Measurements from ENCODE around the gene LOC101059915.
"Not testable (repeated sequence)": the region's sequence is repeated elsewhere in the genome, so short reads cannot be mapped to it uniquely, and the experiment has no call there.

LOC101059915 gene

DNA sequence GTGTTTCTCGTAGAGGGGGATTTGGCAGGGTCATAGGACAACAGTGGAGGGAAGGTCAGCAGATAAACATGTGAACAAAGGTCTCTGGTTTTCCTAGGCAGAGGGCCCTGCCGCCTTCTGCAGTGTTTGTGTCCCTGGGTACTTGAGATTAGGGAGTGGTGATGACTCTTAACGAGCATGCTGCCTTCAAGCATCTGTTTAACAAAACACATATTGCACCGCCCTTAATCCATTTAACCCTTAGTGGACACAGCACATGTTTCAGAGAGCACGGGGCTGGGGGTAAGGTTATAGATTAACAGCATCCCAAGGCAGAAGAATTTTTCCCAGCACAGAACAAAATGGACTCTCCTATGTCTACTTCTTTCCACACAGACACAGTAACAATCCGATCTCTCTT lies 22.9 kb upstream of the LOC101059915 start:
- DNase-seq = not testable (repeated sequence)

DNA sequence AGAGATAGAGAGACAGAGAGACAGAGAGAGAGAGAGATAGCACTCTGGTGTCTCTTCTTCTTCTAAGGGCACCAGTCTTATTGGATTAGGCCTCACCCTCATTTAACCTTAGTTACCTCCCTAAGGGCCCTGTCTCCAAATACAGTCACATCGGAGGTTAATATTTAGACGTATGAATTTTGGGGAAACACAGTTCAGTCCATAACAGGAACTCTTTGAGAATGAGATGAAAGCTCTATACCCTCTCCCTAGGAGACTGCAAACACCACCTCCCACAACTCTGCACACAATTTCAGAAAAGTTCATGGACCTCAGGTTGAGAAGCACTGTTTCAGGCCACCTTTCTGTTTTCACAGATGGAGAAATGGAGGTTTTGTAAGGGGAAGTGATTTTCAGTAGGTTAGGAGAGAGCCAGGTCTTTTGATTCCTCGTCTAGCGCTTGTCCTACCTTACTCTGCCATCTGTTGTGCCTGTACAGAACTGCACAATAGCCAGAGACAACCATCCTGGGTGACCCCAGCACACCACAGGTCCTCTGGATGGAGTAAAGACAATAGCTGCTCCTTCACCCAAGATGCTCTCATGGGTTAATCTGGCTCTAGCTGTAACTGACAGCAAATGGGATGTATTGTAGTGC lies 16.9 kb upstream of the LOC101059915 start:
- DNase-seq = no peak

DNA sequence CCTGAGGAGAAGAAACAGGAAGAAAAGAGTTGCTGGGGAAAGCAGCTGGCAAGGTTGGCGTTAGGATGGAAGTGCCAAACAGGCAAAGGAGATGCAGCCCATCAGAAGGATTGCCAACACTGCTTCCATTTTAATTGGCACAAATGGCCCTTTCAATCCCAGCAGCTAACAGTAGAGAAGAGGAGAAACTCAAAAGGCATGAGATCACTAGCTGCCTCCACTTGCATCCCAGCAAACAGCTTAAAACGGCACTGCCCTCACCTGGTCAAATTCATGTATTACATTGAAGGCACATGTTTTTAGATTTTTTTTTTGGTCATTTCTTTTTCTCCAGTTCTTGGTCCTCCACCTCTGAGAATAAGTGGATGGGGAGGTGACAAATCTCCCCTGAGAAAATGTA lies 14.9 kb upstream of the LOC101059915 start:
- DNase-seq = no peak

DNA sequence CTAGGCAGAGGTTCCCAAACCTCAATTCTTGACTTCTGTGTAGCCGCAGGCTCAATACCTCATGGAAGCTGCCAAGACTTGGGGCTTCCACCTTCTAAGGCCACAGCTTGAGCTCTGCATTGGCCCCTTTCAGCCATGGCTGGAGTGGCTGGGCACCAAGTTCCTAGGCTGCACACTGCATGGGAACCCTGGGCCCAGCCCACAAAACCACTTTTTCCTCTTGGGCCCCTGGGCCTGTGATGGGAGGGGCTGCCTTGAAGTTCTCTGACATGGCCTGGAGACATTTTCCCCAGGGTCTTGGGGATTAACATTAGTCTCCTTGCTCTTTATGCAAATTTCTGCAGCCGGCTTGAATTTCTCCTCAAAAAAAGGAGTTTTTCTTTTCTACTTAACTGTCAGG lies 14.0 kb upstream of the LOC101059915 start:
- DNase-seq = no peak

DNA sequence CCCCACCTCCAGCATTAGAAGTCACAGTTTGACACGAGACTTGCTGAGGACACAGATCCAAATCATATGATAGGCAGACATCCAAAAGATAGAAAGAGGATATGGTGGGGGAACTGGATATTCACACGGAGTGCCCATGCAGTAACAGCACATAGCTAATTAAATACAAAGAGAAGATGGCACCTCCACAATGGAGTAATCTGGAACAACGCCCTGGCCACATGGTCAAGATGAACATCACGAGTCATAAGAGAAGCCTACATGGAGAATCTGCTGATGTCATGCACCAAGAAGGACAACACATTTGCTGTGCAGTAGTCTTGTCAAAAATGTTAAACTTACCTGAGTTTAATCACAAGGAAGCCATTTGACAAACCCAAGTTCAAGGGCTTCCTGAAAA lies 10.1 kb upstream of the LOC101059915 start:
- DNase-seq = no peak

DNA sequence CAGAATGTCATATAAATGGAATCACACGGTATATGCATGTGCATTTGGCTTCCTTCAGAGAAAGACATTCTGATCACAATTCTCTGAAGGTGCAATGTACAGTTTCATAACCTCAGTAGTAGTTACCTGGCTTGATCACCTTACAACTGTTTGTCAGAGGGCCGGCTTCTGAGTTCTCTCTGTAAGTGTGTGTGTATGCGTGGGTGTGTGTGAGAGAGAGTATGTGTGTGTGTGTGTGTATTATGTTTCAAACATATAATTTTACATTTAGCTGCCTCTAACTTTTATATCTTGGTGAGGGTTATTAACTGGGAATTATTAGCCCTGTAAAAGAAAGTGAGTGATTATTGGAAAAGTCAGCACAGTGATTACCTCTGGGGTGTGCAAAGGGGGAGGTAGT lies 8.0 kb upstream of the LOC101059915 start:
- DNase-seq = no peak

DNA sequence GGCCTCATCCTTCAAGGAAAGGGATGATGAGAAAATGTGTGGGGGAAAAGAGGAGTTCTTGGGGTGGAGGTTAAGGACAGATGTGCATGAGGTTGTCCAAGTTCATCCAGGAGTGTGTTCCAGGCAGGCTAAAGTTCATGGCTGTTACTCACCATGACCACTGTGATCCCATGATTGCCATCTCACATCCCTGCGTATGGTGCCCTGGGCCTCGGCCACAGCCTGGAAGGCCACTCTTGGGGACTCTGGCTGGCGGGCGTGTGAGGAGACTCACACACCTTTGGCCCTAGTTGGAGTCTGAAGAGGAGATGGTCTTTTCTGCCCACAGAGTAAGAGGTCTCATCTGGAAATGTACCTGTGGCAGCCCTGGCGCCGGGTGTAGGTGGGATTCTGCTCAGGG lies 7.4 kb upstream of the LOC101059915 start:
- no peak for DNase-seq

DNA sequence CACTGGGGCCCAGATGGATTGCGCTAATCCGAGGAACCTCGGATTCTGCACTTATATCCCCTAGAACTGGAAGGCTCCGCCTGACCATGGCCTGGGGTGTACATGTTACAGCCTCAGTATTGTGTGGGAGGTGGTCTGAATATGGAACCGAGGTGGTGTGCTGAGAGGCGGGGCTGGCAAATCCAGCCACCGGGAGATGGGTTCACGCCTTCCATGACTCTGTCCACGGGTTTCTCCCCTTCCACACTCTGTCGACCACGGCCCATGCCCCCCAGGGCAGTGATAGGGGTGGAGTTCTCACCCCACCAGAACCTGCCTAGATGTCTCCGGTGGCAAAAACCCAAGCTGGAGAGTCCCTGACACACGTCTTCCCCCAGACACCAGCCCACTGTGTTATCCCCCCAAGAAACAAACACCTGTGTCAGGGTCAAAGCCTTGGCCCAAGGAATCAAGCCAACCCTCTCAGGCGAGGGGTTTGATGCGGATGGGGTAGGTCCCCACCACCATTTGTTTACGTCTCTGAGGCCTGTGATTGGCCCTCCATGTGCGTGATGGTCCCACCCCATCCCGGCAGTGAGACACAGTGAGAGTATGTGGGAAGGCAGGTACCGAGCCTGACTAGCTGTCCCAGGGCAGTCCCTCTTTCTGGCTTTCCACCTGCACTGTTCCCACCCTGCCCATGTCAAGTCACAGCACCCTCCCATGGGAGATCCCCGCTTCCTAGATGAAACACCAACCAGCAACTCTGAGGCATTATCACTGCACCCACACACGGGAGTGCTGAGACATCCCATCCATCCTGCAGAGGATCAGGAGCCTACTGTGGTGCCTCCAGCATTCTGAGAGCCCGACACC lies 6.6 kb upstream of the LOC101059915 start:
- no peak for DNase-seq

DNA sequence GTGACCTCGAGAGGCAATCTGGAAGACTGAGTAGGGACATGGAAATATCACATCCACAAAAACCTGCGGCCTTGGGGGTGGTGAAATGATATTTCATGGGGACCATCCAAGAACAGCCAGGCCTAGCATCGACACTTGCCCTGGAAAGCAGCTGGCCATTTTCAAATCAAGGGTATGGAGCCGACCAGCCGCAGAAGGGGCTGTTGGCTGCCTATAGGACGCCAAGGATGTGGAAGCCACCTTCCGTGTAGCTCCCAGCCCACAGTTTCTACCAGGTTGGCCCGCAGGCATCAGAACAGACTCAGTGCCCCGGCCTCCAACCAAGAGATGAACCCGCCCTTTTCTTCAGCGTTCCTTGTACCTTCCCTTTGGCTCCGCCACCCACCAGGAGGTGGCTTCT lies 5.4 kb upstream of the LOC101059915 start:
- DNase-seq = no peak

DNA sequence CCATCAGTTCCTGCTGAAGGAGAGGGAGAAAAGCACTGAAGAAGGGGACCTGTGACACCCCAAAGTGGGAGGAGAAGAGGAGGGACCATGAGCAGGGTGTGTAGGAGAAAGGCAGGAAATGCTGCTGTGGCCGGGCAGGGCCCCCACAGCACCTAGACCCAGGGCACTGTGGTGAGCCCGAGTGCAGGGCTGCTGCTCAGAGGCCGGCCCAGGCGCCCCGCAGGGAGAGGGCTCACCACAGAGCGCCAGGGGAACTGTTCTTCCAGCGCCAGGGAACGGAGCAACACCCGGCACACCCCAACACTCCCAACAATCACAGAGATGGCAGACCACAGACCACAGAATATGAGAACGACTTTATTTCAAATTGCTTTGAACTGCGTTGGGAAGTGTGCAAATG lies 4.7 kb upstream of the LOC101059915 start:
- DNase-seq = not testable (repeated sequence)

DNA sequence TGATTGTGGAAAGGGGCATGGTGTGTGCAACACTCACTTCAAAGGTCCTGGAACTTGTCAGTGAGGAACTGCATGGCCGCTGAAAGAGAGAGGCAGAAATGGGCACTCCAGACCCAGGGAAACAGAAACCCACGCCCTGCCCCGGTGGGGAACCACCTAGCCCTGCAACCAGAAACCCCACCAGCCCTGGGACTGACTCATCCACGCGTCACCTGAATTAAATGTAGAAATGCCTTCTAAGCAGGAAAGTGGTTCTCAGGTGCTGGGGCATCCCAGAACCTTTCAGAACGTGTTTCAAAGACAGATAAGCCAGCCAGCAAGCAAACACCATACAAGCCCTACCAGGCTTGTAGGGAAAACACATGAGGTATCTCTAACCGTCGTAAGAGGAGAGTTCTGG lies 4.1 kb upstream of the LOC101059915 start:
- not testable (repeated sequence) for DNase-seq

DNA sequence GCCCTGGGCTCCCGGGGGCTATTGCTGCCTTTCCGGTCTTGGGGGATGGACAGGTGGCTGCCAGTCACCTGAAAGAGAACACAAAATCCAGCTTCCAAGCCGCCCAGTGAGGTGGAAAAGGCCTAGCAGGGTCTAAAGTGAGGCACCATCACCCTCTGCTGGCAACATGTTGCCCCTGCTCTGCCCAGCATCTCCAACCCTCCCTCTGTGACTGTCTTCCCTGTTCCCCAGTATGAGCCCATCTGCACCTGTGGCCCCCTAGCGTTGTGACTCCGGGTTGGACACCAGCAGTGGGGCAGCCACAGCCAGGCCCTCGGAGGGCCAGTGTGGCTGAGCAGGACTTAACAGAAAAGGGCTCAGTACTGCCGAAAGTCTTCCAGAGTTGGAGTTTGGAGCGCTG lies 3.1 kb upstream of the LOC101059915 start:
- DNase-seq = not testable (repeated sequence)

DNA sequence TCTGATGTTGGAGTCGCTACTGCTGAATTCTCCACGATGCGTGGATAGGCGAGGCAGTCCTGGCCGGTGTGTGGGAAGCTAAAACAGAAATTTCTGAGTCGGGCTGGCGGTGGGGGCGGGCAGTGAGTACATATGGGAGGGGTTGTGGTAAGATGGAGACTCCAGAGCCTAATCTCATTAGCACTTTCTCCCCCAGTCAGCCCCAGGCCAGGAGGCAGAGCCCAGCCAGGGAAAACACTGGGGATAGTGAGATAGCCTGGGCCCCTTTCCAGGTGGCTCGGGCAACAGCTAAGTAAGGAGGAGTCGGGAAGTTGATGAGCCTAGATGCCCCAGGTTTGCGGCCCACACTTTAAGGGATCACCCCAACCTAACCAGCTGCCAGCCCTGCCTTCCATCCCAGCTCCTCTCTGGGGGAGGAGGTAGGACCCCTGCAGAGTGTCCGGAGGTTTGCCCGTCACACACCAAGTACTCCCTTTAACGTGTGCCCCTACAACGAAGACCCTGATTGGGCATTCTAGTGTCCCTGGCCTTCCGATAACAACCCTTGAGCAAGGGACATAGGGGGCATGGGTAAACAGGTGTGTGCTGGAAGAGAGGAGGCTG lies 2.4 kb upstream of the LOC101059915 start:
- no peak for DNase-seq

DNA sequence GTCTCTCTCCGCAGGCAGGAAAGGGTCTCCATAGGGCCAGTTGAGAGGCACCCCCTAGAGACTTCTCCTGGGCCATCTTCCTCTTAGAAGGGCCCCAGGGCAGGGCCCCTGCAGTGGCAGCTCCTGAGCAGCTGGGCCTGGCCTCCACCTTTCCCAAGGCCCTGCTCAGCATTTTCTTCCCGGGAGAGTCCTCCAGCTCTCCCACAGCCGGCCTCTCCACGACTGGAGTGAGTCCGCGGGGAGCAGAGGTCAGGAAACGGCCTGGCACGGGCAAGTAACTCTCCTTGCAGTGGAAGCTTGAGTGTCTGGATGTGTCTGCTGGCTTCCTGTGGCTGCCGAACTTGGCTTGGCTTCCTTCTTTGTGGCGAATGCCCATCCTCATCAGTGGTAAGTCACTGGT lies 1.6 kb upstream of the LOC101059915 start:
- no peak for DNase-seq

DNA sequence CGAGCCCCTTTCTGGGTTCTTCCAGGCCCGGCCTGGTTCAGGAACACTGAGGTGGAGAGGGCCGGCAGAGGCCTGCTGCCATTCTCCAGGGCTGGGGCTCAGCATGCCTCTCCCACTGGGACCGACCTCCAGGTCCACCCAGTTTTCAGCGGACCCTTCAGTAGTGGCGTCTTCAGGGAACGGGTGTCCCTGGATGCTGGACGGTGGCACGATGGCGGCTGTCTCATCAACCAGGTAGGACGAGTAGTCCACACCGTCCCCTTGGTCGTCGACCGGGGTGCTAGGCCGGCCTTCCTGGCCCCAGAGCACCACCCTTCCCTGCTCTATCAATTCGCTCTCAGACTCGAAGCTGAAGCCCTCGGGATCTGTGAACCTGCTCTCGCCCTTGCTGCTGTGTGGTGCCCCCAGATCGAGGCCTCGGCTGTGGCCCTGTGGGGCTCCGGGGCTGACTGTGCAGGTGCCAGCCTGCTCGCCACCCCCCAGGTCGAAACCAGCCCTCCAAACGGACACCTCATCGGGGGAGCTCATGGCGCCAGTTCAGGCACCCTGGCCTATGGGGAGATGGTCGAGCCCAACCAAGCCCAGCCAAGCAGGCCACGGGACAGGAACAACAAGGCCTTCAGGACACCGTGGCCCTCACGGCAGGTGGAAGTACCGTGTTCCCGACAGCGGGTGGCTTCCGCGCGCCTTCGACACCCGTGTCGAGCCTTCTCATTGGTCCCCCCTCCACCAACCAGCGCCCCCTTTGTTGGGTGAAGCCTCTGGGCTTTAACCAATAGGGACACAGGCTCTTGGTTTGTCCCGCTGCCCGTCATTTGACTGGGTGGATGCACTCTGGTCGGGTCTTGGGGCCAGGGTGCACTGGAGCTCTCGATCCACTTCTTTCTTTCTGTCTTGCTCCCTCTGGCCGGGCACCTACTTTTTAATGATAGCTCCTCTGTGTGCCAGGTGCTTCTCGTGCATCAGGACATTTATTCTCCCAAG lies 814 bp upstream of the LOC101059915 start:
- no peak for DNase-seq

DNA sequence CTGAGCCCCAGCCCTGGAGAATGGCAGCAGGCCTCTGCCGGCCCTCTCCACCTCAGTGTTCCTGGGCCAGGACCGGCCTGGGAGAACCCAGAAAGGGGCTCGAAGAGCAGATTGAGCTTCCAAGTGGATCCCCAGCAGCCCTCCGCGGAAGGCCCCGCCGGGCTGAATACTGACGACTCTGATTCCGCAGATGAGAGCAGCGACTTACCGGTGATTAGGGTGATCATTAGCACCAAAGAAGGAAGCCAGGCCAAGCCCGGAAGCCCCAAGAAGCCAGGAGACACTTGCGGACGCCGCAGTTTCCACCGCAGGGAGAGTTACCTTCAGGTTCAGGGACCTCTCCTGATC lies 876 bp downstream of the LOC101059915 start:
- DNase-seq = no peak

DNA sequence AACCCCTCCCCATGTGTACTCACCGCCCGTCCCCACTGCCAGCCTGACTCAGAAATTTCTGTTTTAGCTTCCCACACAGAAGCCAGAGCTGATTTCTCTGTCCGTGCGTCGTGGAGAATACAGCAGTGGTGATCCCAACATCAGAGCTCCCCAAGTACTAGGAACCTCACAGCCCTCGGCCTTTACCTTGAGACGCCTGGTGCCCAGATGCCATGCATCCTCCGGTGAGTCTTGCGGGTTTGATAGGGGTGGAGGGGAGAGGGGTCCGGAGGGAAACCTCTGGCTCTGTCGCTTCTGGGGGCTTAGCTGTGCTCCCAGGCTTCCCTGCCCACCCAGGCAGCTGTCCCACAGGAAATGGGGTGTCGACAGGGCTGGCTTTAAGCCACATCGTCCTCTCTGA lies 2.1 kb downstream of the LOC101059915 start:
- DNase-seq = no peak

DNA sequence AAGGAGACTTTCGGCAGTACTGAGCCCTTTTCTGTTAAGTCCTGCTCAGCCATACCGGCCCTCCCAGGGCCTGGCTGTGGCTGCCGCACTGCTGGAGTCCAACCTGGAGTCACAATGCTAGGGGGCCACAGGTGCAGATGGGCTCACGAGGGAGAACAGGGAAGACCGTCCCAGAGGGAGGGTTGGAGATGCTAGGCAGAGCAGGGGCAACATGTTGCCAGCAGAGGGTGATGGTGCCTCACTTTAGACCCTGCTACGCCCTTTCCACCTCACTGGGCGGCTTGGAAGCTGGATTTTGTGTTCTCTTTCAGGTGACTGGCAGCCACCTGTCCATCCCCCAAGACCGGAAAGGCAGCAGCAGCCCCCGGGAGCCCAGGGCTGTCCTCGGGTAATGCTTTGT lies 2.6 kb downstream of the LOC101059915 start:
- not testable (repeated sequence) for DNase-seq

DNA sequence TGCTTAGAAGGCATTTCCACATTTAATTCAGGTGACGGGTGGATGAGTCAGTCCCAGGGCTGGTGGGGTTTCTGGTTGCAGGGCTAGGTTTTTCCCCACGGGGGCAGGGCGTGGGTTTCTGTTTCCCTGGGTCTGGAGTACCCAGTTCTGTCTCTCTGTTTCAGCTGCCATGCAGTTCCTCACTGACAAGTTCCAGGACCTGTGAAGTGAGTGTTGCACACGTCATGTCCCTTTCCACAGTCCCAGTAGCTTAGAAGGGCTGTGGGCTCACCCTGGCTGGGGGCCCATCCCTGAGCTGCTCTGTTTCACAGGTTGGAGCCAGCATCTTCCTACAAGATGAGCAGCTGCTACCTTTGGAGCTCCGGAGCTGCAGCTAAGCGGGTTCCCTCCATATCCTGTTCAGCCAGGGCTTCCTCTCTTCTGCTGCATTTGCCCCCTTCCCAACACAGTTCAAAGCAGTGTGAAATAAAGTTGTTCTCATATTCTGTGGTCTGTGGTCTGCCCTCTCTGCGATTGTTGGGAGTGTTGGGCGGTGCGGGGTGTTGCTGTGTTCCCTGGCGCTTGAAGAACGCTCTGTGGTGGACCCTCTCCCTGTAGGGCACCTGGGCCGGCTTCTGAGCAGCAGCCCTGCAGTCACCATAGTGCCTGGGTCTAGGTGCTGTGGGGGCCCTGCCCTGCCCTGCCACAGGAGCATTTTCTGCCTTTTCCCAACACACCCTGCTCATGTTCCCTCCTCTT lies 3.9 kb downstream of the LOC101059915 start:
- no peak for DNase-seq

DNA sequence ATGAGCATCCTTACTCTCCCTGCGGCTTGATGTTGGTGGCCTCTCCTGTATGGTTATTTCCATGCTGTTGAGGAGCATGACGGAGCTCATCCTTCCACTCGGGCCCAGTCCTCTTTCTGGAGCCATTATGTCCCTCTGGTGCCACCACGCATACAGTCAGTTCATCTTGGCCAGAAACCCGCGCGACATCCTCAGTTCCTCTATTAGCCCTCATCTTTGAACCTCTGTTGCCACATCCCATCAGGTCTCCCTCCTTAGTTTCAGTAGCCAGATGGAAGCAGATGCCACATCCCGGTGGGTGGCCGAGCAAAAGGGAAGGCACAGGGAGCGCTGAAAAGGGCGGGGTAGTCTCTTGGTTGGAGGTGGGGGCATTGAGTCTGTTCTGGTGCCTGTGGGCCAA lies 4.6 kb downstream of the LOC101059915 start:
- no peak for DNase-seq

DNA sequence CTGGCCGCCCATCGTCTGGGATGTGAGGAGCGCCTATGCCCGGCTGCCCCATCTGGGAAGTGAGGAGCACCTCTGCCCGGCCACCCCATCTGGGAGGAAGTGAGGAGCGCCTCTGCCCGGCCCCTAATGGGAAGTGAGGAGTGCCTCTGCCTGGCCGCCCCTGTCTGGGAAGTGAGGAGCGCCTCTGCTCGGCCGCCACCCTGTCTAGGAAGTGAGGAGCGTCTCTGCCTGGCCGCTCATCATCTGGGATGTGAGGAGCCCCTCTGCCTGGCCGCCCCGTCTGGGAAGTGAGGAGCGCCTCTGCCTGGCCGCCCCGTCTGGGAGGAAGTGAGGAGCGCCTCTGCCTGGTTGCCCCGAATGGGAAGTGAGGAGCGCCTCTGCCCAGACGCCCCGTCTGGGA lies 8.3 kb downstream of the LOC101059915 start:
- DNase-seq = not testable (repeated sequence)
